HG02571 (cell line): ENCODE results near the gene CNTN2.

ENCODE experiments used
- ATAC-seq: cut with Tn5 transposase; IDR thresholded peaks from one replicate; pipeline ENCODE4 v1.9.1; 2021; ENCODE audit warnings: mild to moderate bottlenecking, moderate library complexity; ENCODE audit not compliant: unreplicated experiment

CNTN2 gene

DNA sequence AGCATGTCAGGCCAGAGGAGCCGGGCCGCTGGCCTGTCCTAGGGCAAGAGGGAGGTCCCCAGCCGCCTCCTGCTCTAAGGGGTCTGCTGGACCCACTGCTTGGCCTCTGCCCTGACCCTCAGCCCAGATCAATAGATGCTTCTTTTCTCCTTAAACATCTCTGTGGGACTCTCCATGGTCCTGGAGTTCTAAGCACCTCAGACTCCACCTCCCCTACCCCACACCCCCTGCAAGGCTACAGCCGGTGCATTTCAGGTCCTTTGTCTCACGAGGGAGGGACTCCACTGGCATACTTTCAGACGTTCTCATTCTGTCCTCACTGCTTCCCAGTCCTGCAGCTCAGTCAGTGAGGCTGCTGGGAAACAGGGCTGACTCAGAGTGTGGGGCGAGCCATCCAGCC is 11.0 kb downstream of the CNTN2 start:
- no peak for ATAC-seq

DNA sequence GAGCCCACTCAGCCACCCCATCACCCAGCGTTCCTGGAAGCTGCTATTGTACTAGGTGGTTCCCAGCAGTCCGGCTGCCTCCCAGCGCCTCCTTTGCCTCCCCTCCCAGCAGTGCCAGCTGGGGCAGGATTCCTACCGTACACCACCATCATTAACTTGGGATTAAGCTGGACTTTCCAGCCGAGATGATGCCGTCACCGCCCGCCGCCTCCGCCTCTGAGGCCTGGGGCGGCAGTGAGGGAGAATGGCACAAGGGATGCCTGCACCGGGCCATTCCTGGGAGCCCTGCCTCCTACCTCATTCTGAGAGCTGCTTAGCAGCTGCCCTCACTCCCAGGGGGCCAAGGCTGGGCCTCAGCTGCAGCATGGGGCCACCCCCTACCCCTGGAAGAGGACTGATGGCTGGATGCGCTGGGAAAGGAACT is 13.2 kb downstream of the CNTN2 start:
- no peak for ATAC-seq

DNA sequence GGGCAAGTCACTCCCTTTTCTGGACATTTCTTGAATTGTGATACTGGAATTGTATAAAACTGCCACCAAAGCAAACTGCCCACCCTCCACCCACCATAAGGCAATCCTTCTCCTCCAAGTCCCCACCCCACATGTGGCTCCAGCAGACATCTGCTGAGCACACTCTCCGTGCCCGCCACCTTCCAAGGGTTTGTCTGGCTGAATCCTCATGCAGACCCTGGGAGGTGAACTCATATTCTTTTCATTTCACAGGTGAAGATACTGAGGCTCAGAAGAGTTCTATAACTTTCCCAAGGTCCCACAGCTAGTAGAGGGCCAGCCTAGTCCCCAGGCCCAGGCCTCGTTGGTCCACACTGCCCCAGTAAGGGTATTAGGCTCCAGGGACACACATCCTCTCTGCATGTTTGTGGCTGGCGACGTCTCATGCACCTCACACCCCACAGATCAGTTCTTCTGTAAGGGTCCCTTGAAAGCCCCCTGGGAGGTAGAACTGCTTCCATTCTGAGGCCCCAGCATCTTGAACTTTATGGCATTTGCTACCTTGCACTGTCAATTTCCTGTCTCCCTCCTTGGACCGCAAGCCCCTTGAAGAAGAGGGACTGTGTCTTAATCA is 14.1 kb downstream of the CNTN2 start:
- ATAC-seq = no peak

DNA sequence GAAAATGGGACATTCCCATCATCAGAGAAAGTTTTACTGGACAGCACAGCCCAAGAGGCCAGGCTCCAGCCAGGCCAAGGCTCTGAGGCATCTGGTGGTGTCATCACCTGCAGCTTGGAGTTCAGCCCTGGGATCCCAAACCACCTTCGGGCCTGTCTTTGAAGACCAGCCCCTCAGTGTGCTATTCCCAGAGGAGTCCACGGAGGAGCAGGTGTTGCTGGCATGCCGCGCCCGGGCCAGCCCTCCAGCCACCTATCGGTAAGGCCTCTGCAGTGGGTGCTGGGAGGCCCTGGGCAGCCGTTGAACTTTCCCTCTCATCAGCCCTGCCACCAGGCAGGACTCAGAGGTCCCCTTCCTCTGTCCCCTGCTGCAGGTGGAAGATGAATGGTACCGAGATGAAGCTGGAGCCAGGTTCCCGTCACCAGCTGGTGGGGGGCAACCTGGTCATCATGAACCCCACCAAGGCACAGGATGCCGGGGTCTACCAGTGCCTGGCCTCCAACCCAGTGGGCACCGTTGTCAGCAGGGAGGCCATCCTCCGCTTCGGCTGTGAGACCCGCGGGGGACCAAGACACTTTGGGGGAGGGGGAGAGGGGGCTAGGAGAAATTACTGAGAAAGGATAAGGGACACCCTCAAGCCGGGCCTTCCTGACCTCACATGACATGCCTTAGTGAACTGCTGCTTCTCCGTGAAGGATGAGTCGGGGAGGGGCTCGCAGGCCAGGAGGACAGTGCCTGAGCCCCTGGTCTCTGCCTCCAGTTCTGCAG is 15.0 kb downstream of the CNTN2 start:
- no peak for ATAC-seq

DNA sequence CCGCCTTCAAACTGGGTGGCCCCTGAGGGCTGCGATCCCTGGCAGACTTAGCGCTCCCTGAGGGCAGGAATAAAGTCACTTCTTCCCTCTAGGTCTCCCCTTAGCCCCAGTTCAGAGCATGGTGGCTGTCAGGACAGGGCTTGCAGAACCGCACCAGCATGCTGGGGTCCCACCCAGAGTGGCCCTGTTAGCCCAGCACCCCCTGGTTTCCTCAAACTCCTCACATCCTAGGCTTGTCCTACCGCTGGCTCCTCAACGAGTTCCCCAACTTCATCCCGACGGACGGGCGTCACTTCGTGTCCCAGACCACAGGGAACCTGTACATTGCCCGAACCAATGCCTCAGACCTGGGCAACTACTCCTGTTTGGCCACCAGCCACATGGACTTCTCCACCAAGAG is 15.8 kb downstream of the CNTN2 start:
- no peak for ATAC-seq

DNA sequence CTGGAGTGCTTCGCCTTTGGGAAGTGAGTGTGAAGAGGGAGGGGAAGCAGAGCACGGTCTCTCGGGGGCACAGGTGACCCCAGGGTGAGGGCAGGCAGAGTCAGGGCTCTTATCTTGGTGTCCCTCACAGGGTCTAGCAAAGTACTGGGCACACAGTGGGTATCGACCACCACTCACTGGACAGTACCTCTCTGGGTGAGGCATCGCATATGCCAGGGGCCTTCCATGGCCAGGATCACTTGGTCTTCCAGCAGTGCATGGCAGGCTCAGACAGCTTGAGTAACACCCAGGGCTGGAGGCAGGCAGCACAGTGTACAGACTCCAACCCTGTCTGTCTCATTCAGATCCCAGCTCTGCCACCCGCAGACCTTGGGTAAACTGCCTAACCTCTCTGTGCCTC is 16.6 kb downstream of the CNTN2 start:
- ATAC-seq = no peak

DNA sequence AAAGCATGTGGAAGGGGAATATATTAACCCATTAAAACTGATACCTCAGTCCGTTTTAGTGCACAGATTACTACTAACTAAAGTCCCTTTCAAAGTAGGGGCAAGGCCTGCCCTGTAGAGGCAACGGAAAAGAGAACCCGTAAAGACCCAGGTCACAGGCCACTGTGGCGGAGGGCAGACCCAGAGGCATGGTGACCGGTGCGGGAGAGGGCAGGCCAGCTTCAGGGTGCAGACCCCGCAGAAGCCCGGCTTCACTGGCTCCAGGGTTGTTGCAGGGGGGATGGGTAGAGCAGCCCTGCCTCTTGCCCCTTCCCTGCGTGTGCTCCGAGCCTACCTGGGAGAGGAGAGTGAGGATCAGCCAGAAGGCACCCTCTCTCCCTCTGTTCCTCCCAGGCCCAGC is 17.7 kb downstream of the CNTN2 start:
- no peak for ATAC-seq

DNA sequence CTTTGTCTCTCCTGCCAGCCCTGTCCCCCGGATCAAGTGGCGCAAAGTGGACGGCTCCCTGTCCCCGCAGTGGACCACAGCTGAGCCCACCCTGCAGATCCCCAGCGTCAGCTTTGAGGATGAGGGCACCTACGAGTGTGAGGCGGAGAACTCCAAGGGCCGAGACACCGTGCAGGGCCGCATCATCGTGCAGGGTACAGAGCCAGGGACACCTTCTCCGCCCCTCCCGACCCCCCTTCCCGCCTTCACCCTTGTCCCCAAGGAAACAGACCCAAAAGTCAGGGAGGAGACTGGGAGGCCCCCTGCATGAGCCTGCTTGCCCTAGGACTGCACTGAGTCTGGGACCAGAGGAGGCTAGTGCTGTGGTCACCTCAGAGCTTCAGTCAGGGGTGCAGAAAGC is 18.2 kb downstream of the CNTN2 start:
- no peak for ATAC-seq

DNA sequence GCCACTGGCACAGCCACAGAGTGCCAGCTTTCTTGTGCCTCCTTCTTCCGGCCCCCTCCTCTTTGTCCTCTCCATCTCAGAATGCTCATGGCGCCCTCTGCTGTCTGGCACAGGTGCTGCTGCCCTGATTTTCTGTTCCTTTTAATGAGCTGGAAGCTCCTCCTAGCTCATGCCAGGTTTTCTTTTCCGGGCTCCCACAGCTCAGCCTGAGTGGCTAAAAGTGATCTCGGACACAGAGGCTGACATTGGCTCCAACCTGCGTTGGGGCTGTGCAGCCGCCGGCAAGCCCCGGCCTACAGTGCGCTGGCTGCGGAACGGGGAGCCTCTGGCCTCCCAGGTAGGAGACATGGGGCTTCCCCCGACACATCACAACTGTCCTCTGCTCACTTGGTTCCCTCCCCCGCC is 18.7 kb downstream of the CNTN2 start:
- no peak for ATAC-seq

DNA sequence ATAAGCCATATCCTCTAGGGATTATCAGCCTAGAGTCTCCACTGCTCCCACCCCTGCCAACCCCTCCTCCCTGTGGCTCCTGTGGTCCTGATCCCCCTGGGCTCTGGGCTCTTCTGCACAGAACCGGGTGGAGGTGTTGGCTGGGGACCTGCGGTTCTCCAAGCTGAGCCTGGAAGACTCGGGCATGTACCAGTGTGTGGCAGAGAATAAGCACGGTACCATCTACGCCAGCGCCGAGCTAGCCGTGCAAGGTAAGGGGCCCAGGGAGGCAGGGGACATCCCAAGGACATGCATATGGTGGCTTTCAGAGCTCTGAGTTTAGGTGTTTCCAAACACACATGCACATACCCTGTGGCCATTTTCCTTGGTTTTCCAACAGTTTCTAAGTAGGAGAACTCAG is 19.3 kb downstream of the CNTN2 start:
- no peak for ATAC-seq

DNA sequence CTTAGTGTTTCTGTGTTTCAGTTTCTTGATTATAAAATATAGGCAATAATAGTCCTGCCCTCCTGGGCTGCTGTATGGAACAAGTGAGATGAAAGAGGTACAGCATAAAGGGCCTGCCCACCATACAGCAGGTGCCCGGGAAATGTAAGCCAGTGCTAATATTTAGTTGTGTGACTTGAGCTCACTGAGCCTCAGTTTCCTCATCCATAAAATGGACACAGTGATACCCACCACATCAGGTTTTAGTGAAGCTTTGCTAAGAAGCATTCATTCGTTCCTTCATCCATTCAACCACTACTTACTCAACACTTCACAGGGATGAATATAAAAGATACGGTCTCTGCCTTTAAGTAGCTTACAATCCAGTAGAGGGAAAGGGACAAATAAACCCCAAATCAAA is 19.9 kb downstream of the CNTN2 start:
- no peak for ATAC-seq

DNA sequence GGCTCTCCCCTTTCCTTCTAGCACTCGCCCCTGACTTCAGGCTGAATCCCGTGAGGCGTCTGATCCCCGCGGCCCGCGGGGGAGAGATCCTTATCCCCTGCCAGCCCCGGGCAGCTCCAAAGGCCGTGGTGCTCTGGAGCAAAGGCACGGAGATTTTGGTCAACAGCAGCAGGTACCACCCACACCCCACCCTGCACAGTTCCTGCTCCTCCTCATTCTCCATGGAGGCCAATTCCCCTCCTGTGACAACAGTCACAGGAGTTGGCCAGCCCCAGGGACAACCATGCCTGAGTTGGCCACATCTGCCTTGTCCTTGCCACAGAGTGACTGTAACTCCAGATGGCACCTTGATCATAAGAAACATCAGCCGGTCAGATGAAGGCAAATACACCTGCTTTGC is 21.3 kb downstream of the CNTN2 start:
- ATAC-seq = no peak

DNA sequence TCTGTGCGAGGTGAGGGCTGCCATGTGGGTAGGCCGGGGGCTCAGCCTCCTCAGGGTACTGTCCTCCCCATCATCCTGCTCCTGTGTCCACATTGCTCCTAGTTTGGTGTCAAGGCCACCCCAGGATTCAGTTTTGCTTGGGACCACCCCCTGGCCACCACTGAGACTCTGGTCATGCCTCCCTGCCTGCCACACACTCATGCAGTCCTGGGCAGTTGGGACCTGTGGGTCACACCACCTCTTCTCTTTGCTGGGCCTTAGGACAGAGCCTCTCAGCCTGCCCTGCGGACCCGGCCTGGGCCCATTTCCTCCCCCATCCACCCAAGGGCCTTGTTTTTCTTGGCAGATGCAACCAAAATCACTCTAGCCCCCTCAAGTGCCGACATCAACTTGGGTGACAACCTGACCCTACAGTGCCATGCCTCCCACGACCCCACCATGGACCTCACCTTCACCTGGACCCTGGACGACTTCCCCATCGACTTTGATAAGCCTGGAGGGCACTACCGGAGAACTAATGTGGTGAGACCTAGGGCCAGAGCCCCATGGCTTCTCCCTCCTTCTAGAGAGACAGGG is 21.8 kb downstream of the CNTN2 start:
- ATAC-seq = no peak

DNA sequence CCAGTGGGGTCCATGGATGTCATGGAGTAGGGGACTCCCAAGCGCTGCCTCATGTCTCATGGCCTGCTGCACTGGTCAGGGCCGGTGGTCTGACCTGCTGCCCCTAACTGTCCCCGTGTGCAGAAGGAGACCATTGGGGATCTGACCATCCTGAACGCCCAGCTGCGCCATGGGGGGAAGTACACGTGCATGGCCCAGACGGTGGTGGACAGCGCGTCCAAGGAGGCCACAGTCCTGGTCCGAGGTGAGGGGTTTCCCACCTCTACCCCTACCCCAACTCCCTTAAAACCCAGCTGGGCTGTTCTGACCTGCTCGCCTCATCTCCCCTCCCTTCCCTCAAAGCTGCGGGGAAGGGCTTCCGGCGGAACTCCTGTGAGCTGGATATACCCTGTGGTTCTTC is 22.7 kb downstream of the CNTN2 start:
- ATAC-seq = no peak

DNA sequence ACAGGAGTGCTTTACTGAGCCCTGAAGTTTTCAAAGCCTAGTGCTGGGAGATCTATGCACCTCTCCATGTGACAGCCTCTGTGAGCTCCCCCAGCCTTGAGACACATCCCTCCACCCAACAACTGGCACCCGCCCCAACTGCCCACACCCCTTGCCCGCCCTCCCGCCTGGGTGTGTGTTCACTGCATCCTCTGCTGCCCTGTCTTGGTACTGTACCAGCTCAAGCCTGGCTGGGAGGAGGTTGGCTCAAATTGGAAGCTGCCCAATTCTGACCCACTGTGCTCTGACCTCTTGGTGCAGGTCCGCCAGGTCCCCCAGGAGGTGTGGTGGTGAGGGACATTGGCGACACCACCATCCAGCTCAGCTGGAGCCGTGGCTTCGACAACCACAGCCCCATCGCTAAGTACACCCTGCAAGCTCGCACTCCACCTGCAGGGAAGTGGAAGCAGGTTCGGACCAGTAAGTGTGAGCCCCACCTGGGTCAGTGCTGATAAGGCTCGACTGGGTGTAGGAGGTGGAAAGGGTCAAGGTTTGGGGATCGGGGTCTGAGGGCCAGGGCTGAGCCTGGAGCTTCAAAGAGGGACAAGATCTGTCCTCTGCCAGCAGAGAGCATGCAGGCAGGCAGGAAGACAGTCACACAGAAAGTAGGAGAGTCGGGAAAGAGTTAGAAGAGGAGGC is 23.3 kb downstream of the CNTN2 start:
- no peak for ATAC-seq

DNA sequence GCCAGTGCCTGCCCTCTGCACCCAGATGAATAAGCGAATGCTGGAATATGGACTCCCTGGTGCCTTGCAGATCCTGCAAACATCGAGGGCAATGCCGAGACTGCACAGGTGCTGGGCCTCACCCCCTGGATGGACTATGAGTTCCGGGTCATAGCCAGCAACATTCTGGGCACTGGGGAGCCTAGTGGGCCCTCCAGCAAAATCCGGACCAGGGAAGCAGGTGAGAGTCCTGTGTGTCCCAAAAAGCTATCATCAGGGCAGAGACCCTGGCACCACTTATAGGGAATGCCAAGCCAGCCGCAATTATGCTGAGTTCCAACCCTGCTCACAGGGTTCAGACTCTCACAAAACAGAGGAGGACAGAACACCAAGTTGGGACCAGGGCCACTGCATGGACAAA is 24.0 kb downstream of the CNTN2 start:
- ATAC-seq = no peak

DNA sequence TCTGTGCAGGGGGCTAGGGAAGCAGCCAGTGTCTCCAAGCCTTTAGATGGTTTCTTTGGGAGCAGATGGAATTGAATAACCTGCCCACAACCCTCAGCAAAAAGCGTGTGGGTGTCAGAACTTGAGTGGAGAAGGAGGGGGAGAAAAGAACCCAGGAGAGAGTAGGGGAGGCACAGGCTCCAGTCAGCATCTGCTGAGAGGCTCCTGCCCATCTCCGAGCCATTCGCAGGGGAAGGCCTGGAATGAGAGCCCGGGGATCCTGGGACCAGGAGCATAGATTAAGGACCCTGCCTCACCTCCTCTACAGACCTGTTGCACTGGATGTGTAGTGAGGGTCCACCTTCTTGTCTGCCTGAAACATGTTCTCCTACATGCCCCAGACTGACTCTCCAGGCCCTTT is 25.0 kb downstream of the CNTN2 start:
- no peak for ATAC-seq

DNA sequence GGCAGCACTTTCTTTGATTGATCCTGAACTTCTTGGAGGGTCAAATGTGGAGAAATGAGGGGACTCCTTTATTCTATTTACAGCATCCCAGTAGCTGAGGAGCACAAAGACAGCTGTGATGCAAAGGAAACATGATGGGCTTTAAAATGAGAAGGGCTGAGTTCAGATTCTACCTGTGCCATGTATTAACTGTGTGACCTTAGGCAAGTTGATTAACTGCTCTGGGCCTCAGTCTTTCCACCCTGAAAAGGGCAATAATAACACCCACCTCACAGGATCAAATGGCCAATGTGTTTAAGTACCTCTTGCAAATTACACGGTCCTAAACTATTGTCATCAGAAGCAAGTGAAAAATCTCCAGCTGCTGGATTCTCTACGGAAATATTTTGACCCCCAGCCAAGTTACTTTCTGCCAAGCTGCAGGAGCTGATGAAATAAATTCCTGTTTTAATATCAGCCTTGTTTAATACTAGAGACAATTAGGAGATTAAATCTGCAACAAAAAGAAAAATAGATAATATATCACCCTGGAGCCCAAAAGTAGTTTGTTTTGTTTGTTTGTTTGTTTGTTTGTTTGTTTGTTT is 25.5 kb downstream of the CNTN2 start:
- no peak for ATAC-seq

DNA sequence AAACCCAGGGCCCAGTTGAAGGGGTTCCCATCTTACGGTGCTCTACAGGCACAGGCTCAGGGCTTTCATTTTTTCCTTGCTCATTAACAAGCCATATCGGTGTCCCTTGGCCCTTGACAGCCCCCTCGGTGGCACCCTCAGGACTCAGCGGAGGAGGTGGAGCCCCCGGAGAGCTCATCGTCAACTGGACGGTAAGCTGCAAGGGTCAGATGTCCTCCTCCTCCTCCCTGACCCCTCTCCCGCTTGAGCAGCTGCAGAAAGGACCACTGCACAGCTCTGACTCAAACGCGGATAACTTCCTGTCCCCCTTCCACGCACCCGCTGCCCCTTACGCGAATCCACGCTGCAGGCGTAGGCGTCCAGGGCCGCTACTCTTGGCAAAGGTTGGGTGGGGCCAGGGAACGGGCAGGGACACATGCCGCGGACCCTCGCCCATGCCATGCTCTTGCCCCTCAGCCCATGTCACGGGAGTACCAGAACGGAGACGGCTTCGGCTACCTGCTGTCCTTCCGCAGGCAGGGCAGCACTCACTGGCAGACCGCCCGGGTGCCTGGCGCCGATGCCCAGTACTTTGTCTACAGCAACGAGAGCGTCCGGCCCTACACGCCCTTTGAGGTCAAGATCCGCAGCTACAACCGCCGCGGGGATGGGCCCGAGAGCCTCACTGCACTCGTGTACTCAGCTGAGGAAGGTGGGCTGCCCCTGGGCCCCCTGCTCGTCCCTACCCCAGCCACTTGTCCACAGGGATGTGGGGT is 26.5 kb downstream of the CNTN2 start:
- no peak for ATAC-seq

DNA sequence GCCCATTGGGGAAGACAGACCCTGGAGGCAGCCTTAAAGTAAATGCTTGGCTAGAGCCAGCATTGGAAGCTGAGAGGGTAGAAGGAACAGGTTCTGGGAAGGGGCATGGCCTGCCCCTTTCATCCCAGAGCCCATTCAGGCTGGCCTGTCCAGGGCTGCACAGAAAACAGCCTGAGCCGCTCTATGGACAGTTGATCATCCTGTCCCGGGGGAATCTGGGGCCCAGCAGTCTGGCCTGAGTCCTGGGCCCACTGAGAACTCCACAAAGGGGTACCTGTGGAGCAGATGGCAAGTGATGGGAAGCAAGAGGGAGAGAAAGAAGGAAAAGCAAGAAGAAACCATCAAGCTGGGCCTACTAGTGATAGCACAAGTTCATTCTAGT is 28.0 kb downstream of the CNTN2 start:
- no peak for ATAC-seq

DNA sequence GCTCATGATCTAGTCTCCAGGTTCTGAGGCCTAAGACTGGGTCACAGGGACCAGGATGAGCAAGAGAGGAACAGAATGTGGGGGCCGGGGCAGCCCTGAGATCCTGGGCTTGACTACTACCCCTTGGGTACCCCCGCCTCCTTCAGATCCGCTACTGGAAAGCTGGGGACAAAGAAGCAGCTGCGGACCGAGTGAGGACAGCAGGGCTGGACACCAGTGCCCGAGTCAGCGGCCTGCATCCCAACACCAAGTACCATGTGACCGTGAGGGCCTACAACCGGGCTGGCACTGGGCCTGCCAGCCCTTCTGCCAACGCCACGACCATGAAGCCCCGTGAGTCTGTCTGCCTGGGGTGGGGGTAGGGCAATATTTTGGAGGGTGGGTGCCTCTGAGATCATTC is 28.8 kb downstream of the CNTN2 start:
- ATAC-seq = no peak
